IPS-15b (cell line): Measurements from ENCODE around the gene LILRB4.
"Not testable (repeated sequence)": the region's sequence is repeated elsewhere in the genome, so short reads cannot be mapped to it uniquely, and the experiment has no call there.

Experiments
- H3K27me3 ChIP-seq: one replicate; pipeline ENCODE4 v1.6.1; 2013; ENCODE audit warnings: low read length; ENCODE audit not compliant: control insufficient read depth, insufficient read depth
- H3K36me3 ChIP-seq: one replicate; pipeline ENCODE4 v1.6.1; 2013; ENCODE audit warnings: low read length; ENCODE audit not compliant: control insufficient read depth, insufficient read depth
- H3K4me1 ChIP-seq: one replicate; pipeline ENCODE4 v1.6.1; 2013; ENCODE audit warnings: mild to moderate bottlenecking, low read length; ENCODE audit not compliant: control insufficient read depth, insufficient read depth
- H3K4me3 ChIP-seq: one replicate; pipeline ENCODE4 v1.5.1; 2013; ENCODE audit warnings: low read depth, low read length
- H3K9ac ChIP-seq: one replicate; pipeline ENCODE4 v1.6.1; 2013; ENCODE audit warnings: low read depth, mild to moderate bottlenecking, low read length
- H3K9me3 ChIP-seq: one replicate; pipeline ENCODE4 v1.6.1; 2013; ENCODE audit warnings: mild to moderate bottlenecking, low read length; ENCODE audit not compliant: control insufficient read depth, insufficient read depth

LILRB4 gene

GRCh38 chr19:54676210-54676834, 13.5 kb downstream of the LILRB4 start:
- H3K36me3 ChIP-seq, H3K27me3 ChIP-seq, H3K4me3 ChIP-seq, H3K9ac ChIP-seq, H3K9me3 ChIP-seq, H3K4me1 ChIP-seq: not testable (repeated sequence)

- Histone ChIP-seq H3K4me3 (no peak overlapping the region), H3K9me3 (no peaks in the 10 kb centered on the region), H3K9ac (no peak overlapping the region), H3K27me3 (no peaks in the 10 kb centered on the region), H3K4me1 (no peaks in the 10 kb centered on the region), H3K36me3 (no peaks in the 10 kb centered on the region)
Observed at GRCh38 chr19:54677217-54677616, 14.4 kb downstream of the LILRB4 start.

GRCh38 chr19:54681596-54681995, 18.8 kb downstream of the LILRB4 start:
- not testable (repeated sequence) for H3K9me3 ChIP-seq, H3K9ac ChIP-seq, H3K4me3 ChIP-seq, H3K27me3 ChIP-seq, H3K4me1 ChIP-seq, H3K36me3 ChIP-seq

DNA sequence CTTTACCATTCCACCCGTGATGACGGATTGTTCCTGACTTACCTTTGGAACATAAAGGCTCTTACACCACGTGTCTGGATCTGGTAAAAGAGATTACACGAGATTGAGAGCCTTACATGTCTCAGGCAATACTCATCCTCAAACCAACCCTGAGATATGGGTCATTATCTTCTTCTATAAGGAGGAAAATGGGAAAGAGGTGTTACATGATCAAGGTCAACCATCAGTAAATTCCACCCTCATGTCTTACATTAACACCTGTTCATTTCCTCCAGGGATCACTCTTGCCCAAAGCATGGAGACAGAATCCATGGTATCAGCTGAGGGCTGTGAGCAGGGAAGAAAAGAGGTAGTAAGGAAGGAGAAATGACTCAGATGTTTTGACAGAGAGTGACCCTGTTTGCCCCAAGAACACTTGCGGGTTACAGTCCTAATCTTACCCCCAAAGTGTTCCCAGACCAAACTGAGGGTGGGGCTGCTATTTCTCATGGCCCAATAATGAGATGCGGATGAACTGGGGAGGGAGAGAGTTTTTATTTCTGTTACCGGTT, 19.6 kb downstream of the LILRB4 start:
- Histone ChIP-seq H3K9me3 (peaks cover 5% of the 10 kb centered on the region), H3K27me3 (no peaks in the 10 kb centered on the region), H3K4me1 (no peaks in the 10 kb centered on the region), H3K9ac (no peak overlapping the region), H3K4me3 (no peak overlapping the region), H3K36me3 (no peaks in the 10 kb centered on the region)

GRCh38 chr19:54684527-54684926, 21.7 kb downstream of the LILRB4 start:
- Histone ChIP-seq H3K4me3 (no peak overlapping the region), H3K9ac (no peak overlapping the region), H3K4me1 (no peaks in the 10 kb centered on the region), H3K9me3 (peaks cover 5% of the 10 kb centered on the region), H3K27me3 (no peaks in the 10 kb centered on the region), H3K36me3 (no peaks in the 10 kb centered on the region)

GRCh38 chr19:54691582-54692297, 29.0 kb downstream of the LILRB4 start:
- peaks cover 12% of the 10 kb centered on the region for H3K9me3 ChIP-seq
- no peak overlapping the region for H3K9ac ChIP-seq
- no peaks in the 10 kb centered on the region for H3K27me3 ChIP-seq
- no peak overlapping the region for H3K4me3 ChIP-seq
- H3K4me1 ChIP-seq = no peaks in the 10 kb centered on the region
- H3K36me3 ChIP-seq = no peaks in the 10 kb centered on the region

- Histone ChIP-seq H3K36me3 (no peaks in the 10 kb centered on the region), H3K27me3 (no peaks in the 10 kb centered on the region), H3K9ac (no peak overlapping the region), H3K9me3 (peaks cover 12% of the 10 kb centered on the region), H3K4me1 (no peaks in the 10 kb centered on the region), H3K4me3 (no peak overlapping the region)
Observed at GRCh38 chr19:54692298-54692615, 29.5 kb downstream of the LILRB4 start.

DNA sequence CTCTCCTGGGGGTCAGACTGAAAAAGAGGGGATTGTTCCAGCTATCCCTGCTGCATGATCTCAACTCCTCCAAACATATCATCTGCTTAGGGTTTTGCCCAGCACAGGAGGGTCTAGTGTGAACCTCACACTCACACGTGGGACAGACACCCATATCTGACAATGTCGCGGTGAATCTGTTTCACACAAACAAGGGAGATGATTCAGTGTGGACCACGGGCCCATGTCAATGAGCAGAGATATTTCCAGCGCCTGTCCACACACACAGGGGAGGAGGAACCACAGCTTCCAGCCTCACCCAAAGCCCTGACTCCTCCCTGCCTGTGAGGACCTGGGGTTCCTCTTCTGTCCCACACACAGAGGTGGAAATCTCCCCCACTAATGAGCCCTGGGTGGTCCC, 31.9 kb downstream of the LILRB4 start:
- H3K4me1 ChIP-seq = no peaks in the 10 kb centered on the region
- H3K4me3 ChIP-seq = no peak overlapping the region
- peaks cover 17% of the 10 kb centered on the region for H3K9me3 ChIP-seq
- no peaks in the 10 kb centered on the region for H3K36me3 ChIP-seq
- no peaks in the 10 kb centered on the region for H3K27me3 ChIP-seq
- H3K9ac ChIP-seq = no peak overlapping the region

- Histone ChIP-seq H3K9me3 (peaks cover 20% of the 10 kb centered on the region), H3K4me1 (no peaks in the 10 kb centered on the region), H3K4me3 (no peak overlapping the region), H3K36me3 (no peaks in the 10 kb centered on the region), H3K27me3 (no peaks in the 10 kb centered on the region), H3K9ac (no peak overlapping the region)
Observed at GRCh38 chr19:54696117-54696548, 33.3 kb downstream of the LILRB4 start.

DNA sequence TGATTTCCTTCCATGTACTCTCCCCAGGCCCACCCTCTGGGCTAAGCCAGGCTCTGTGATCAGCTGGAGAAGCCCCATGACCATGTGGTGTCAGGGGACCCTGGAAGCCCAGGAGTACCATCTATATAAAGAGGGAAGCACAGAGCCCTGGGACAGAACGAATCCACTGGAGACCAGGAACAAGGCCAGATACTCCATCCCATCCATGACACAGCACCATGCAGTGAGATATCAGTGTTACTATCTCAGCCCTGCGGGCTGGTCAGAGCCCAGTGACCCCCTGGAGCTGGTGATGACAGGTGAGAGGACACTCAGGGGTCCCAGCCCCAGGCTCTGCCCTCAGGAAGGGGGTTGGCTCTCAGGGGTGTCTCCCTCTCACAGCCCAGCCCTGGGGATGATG, 34.0 kb downstream of the LILRB4 start:
- no peak overlapping the region for H3K4me3 ChIP-seq
- no peaks in the 10 kb centered on the region for H3K36me3 ChIP-seq
- no peaks in the 10 kb centered on the region for H3K4me1 ChIP-seq
- H3K27me3 ChIP-seq = no peaks in the 10 kb centered on the region
- peaks cover 23% of the 10 kb centered on the region for H3K9me3 ChIP-seq
- no peak overlapping the region for H3K9ac ChIP-seq

- H3K9ac ChIP-seq, H3K27me3 ChIP-seq, H3K4me1 ChIP-seq, H3K4me3 ChIP-seq, H3K36me3 ChIP-seq: not testable (repeated sequence)
- peaks cover 23% of the 10 kb centered on the region for H3K9me3 ChIP-seq
Observed at GRCh38 chr19:54697716-54698115, 34.9 kb downstream of the LILRB4 start.

DNA sequence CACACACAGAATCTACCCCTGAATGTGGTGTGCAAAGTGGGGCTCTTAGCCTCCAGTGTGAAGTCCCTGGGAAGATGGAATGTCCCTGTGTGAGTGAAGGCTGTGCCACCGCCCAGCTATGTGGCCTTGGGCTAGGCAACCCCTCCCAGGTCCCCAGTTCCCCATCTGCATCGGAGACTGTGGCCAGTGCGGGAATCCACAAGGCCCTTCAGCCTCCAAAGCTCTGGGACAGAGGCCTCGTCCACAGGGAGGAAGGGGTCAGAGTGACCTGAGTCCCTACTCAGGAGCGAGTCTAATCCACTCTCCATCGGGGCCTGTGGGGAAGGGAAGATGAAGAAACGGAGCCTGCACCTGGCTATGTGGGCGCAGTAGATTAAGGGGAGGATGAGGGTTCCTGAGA, 42.1 kb downstream of the LILRB4 start:
- Histone ChIP-seq H3K4me1 (no peaks in the 10 kb centered on the region), H3K9ac (no peak overlapping the region), H3K9me3 (peaks cover 28% of the 10 kb centered on the region), H3K36me3 (no peaks in the 10 kb centered on the region), H3K27me3 (no peaks in the 10 kb centered on the region), H3K4me3 (no peak overlapping the region)
